Prostate gland (tissue), 2 donors: ENCODE data around the gene DCST1.

ENCODE experiments used
- POLR2A ChIP-seq: fragments of 450-650 bp; IDR thresholded peaks from one replicate; pipeline ENCODE4 v1.6.1; 2016; ENCODE audit warnings: antibody characterized with exemption, mild to moderate bottlenecking
- POLR2AphosphoS5 ChIP-seq: sonication (generic); formaldehyde crosslinking; IDR thresholded peaks from one replicate; pipeline ENCODE4 v1.6.1; 2017; ENCODE audit warnings: antibody characterized with exemption
- TF ChIP-seq, protein P1 (sequence below), 4 experiments: fragments of 200-600 bp in 2 of 4; fragments of 450-650 bp in 2 of 4; sonication (generic) in 2 of 4; IDR thresholded peaks; 1 replicate in 3 of 4; 2 replicates in 1 of 4; pipeline ENCODE4 v1.5.1; 2016 to 2019; ENCODE audit warnings: antibody characterized with exemption in 4 of 4, mild to moderate bottlenecking in 2 of 4, moderate library complexity in 2 of 4

DNA sequence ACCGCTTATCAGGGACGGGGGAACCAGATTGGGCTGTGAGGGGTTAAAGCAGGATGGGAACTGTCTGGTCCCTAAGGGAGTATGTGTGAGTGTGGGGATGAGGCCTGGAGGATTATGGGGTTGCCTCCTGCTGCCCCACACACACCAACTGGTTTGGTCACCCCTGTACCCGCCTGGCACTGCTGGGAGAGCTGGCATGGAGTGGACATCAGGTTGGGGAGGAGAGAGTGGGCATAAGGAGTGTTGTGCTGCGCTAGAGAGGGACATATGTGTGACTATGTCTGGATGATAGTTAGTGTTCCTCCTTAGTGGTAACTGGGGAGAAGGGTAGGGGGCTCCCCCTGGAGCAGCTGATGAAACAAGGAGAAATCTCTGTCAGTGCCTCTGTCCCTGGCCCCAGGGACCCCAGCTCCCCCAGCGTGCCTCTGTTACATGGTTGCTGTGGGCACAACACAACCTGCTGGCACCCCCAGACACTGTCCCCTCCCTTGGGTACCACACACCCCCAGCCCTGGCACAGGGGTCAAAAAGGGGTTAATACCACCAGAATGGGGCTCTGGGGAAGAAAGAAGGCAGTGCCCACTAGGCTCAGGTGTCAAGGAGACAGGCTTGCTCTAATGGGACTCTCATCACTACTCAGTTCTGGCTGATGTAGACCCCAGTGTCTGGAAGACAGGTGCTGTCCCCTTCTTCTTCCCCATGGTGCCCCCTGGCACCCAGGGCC, 29.1 kb upstream of the DCST1 start:
- TF ChIP-seq, protein P1, sequence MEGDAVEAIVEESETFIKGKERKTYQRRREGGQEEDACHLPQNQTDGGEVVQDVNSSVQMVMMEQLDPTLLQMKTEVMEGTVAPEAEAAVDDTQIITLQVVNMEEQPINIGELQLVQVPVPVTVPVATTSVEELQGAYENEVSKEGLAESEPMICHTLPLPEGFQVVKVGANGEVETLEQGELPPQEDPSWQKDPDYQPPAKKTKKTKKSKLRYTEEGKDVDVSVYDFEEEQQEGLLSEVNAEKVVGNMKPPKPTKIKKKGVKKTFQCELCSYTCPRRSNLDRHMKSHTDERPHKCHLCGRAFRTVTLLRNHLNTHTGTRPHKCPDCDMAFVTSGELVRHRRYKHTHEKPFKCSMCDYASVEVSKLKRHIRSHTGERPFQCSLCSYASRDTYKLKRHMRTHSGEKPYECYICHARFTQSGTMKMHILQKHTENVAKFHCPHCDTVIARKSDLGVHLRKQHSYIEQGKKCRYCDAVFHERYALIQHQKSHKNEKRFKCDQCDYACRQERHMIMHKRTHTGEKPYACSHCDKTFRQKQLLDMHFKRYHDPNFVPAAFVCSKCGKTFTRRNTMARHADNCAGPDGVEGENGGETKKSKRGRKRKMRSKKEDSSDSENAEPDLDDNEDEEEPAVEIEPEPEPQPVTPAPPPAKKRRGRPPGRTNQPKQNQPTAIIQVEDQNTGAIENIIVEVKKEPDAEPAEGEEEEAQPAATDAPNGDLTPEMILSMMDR (IDR thresholded peaks at IDR 0.05), result no peak
- TF ChIP-seq POLR2A, result peak; percentile 7
- no peak for TF ChIP-seq POLR2AphosphoS5
